Neutrophil (primary cell): ENCODE data around the gene ANKRD44.

ENCODE experiments used
- H3K27ac ChIP-seq: fragments of 200-600 bp; sonication (generic); 2 replicates; pipeline ENCODE4 v1.5.1; 2016; ENCODE audit warnings: mild to moderate bottlenecking, moderate library complexity
- H3K27me3 ChIP-seq: fragments of 200-600 bp; sonication (generic); 2 replicates; pipeline ENCODE4 v1.6.0; 2016; ENCODE audit warnings: mild to moderate bottlenecking
- H3K36me3 ChIP-seq: fragments of 200-600 bp; sonication (generic); 2 replicates; pipeline ENCODE4 v1.5.1; 2017
- H3K4me1 ChIP-seq, 2 experiments: fragments of 200-600 bp in 1 of 2; sonication (generic) in 1 of 2; 1 replicate in 1 of 2; 2 replicates in 1 of 2; pipeline versions ENCODE4 v1.5.1 to v1.6.1; 2013 to 2016; ENCODE audit warnings: low read depth in 1 of 2, low read length in 1 of 2, mild to moderate bottlenecking in 1 of 2, moderate library complexity in 1 of 2; ENCODE audit not compliant: control insufficient read depth in 1 of 2, insufficient read depth in 1 of 2
- H3K4me3 ChIP-seq, 2 experiments: fragments of 200-600 bp in 1 of 2; sonication (generic) in 1 of 2; 1 replicate in 1 of 2; 2 replicates in 1 of 2; pipeline ENCODE4 v1.5.1; 2013 to 2016; ENCODE audit warnings: low read depth in 1 of 2, low read length in 1 of 2, mild to moderate bottlenecking in 1 of 2, moderate library complexity in 1 of 2
- H3K9me3 ChIP-seq: fragments of 200-600 bp; sonication (generic); 2 replicates; pipeline ENCODE4 v1.5.1; 2016
- CTCF ChIP-seq: fragments of 200-600 bp; sonication (generic); IDR thresholded peaks from 2 replicates; pipeline ENCODE4 v1.5.1; 2016; ENCODE audit warnings: antibody characterized with exemption

ANKRD44 gene

DNA sequence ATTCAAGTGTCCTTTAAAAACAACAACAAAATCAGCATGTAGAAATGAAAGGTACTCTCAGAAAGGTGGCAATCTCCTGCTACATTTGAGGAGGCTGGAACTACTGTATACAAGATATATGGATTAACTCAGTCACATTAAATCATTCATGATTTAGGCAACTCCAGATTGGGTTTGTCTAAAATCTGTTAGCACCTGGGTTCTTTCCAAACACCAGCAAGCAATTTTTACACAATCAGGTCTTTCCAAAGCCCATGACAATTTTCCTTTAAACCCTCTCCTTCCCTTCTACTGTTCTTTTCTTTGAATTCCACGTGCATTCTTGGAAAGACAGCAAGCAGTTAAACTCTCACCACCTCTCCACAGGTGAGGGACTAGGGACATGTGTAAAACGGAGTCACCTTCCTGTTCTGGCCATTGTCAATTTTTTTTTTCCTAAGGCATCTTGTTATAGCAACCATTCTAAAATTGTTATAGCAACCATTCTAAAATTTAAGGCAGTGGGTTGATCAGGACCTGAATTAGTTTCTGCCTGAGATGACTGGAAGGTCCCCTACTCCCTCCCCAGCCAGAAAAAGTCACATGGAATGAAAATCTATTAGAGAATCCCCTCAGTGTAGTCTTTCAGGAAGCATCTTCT lies 113.9 kb downstream of the ANKRD44 start:
- Histone ChIP-seq H3K9me3 (no peaks in the 10 kb centered on the region), H3K4me1 (peaks cover 77 to 79% of the 10 kb centered on the region in 2 experiments), H3K27ac (peak overlapping the region; percentile 88), H3K36me3 (no peaks in the 10 kb centered on the region), H3K4me3 (no peak overlapping the region), H3K27me3 (no peaks in the 10 kb centered on the region)
- no peak for TF ChIP-seq CTCF

GRCh38 chr2:197195518-197195917 lies 115.1 kb downstream of the ANKRD44 start:
- Histone ChIP-seq H3K9me3 (no peaks in the 10 kb centered on the region), H3K36me3 (no peaks in the 10 kb centered on the region), H3K27ac (peak overlapping the region; percentile 88), H3K4me1 (peaks cover 70 to 75% of the 10 kb centered on the region in 2 experiments), H3K27me3 (no peaks in the 10 kb centered on the region), H3K4me3 (no peak overlapping the region)
- TF ChIP-seq CTCF = no peak

GRCh38 chr2:197191940-197192322 lies 118.6 kb downstream of the ANKRD44 start:
- TF ChIP-seq CTCF = no peak
- Histone ChIP-seq H3K9me3 (no peaks in the 10 kb centered on the region), H3K27me3 (no peaks in the 10 kb centered on the region)

GRCh38 chr2:197191177-197191939 lies 119.2 kb downstream of the ANKRD44 start:
- Histone ChIP-seq H3K27ac (peak overlapping the region; percentile 24), H3K4me3 (no peak overlapping the region), H3K4me1 (peaks cover 28 to 38% of the 10 kb centered on the region in 2 experiments), H3K9me3 (no peaks in the 10 kb centered on the region), H3K27me3 (no peaks in the 10 kb centered on the region), H3K36me3 (peaks cover under 1% of the 10 kb centered on the region)
- TF ChIP-seq CTCF = peak; percentile 72

More at GRCh38 chr2:197191940-197192322, 118.6 kb downstream of the ANKRD44 start:
- Histone ChIP-seq H3K4me3 (no peak overlapping the region), H3K36me3 (no peaks in the 10 kb centered on the region), H3K27ac (peak overlapping the region; percentile 24), H3K4me1 (peaks cover 34 to 44% of the 10 kb centered on the region in 2 experiments)

DNA sequence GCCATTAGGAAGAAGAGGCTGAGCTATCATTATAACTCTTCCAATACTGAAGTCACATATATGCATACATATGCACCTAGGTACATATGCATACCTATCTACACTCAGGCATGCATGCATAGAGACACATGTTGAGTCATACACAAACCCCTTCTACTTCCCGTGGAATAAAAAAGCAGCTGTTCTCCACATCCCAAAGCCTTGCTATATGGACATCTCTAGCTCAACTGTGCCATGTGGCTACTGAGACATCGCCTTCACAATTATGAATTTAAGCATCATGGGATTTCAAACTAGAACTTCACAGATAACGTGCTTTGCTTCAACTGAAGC lies 120.5 kb downstream of the ANKRD44 start:
- H3K27ac ChIP-seq = no peak overlapping the region

More for the DNA sequence above, 120.5 kb downstream of the ANKRD44 start:
- Histone ChIP-seq H3K9me3 (no peaks in the 10 kb centered on the region), H3K4me3 (no peak overlapping the region), H3K4me1 (peaks cover 15 to 25% of the 10 kb centered on the region in 2 experiments), H3K27me3 (no peaks in the 10 kb centered on the region), H3K36me3 (peaks cover 13% of the 10 kb centered on the region)
- no peak for TF ChIP-seq CTCF
